Neural cell (in vitro differentiated cells): ENCODE measurements around the gene SSBP3. TPM values are rescaled to one million over a fixed set of nuclear protein-coding genes. Genes with fewer than 3 reads are reported as not detected.

Experiments
- H2AFZ ChIP-seq: fragments of 200-600, 300-800 bp; sonication (generic), shearing (Covaris generic); 2 replicates; pipeline ENCODE4 v1.6.0; 2014; ENCODE audit warnings: low read depth, mild to moderate bottlenecking, antibody characterized with exemption, low read length, moderate library complexity
- H3F3A ChIP-seq: fragments of 200-600 bp; shearing (Covaris generic); 2 replicates; pipeline ENCODE4 v1.6.1; 2016; ENCODE audit warnings: mild to moderate bottlenecking, moderate library complexity, mixed read lengths, antibody characterized with exemption, low read length; ENCODE audit not compliant: insufficient read depth, poor library complexity, severe bottlenecking
- H3K27ac ChIP-seq: fragments of 200-600, 300-800 bp; sonication (generic), shearing (Covaris generic); 2 replicates; pipeline ENCODE4 v1.5.1; 2014; ENCODE audit warnings: mild to moderate bottlenecking, low read length, moderate library complexity
- H3K27me3 ChIP-seq: fragments of 300-800, 200-600 bp; sonication (generic), shearing (Covaris generic); 2 replicates; pipeline ENCODE4 v1.6.0; 2014; ENCODE audit warnings: mild to moderate bottlenecking, low read depth, low read length, moderate library complexity; ENCODE audit not compliant: insufficient read depth
- H3K36me3 ChIP-seq: fragments of 300-800, 200-600 bp; sonication (generic), shearing (Covaris generic); 2 replicates; pipeline ENCODE4 v1.5.1; 2014; ENCODE audit warnings: mild to moderate bottlenecking, antibody characterized with exemption, low read length, moderate library complexity; ENCODE audit not compliant: insufficient read depth
- H3K4me2 ChIP-seq: fragments of 300-800, 200-600 bp; sonication (generic), shearing (Covaris generic); 2 replicates; pipeline ENCODE4 v1.6.0; 2014; ENCODE audit warnings: mild to moderate bottlenecking, low read length
- H3K4me3 ChIP-seq: fragments of 300-800, 200-600 bp; sonication (generic), shearing (Covaris generic); 2 replicates; pipeline ENCODE4 v1.5.1; 2014; ENCODE audit warnings: mild to moderate bottlenecking, low read length, moderate library complexity
- H3K79me2 ChIP-seq: fragments of 200-600 bp; shearing (Covaris generic); replicated peaks from 2 replicates; pipeline ENCODE4 v1.6.0; 2014; ENCODE audit warnings: mild to moderate bottlenecking, low read length, moderate library complexity; ENCODE audit not compliant: insufficient read depth
- H3K9ac ChIP-seq: fragments of 300-800, 200-600 bp; sonication (generic), shearing (Covaris generic); 2 replicates; pipeline ENCODE4 v1.6.1; 2016; ENCODE audit warnings: mild to moderate bottlenecking, low read length, mixed read lengths
- H3K9me2 ChIP-seq: fragments of 200-600 bp; shearing (Covaris generic); 2 replicates; pipeline ENCODE4 v1.6.1; 2016; ENCODE audit warnings: mild to moderate bottlenecking, low read length, mixed read lengths; ENCODE audit not compliant: insufficient read depth
- H3K9me3 ChIP-seq: fragments of 200-600, 300-800 bp; sonication (generic), shearing (Covaris generic); 2 replicates; pipeline ENCODE4 v1.6.1; 2016; ENCODE audit warnings: mild to moderate bottlenecking, mixed run types, low read length, moderate library complexity, mixed read lengths
- H4K20me1 ChIP-seq: fragments of 200-600 bp; shearing (Covaris generic); 2 replicates; pipeline ENCODE4 v1.6.1; 2016; ENCODE audit warnings: mild to moderate bottlenecking, mixed run types; ENCODE audit not compliant: insufficient read depth
- CTCF ChIP-seq: fragments of 450-650 bp; IDR thresholded peaks from 2 replicates; pipeline ENCODE4 v1.5.1; 2014; ENCODE audit warnings: antibody characterized with exemption, mild to moderate bottlenecking, moderate library complexity; ENCODE audit not compliant: poor library complexity, severe bottlenecking
- EP300 ChIP-seq: fragments of 450-650 bp; conservative IDR thresholded peaks from 2 replicates; pipeline ENCODE4 v1.6.1; 2014; ENCODE audit warnings: antibody characterized with exemption, mild to moderate bottlenecking, moderate library complexity; ENCODE audit not compliant: poor library complexity, severe bottlenecking
- EZH2 ChIP-seq: fragments of 200-600, 300-800 bp; shearing (Covaris generic), sonication (generic); IDR thresholded peaks from 2 replicates; pipeline ENCODE4 v1.6.1; 2014; ENCODE audit warnings: antibody characterized with exemption, low read length, borderline replicate concordance, mild to moderate bottlenecking; ENCODE audit not compliant: insufficient read depth, poor library complexity, severe bottlenecking
- MXI1 ChIP-seq: fragments of 450-650 bp; conservative IDR thresholded peaks from 2 replicates; pipeline ENCODE4 v1.6.1; 2014; ENCODE audit warnings: antibody characterized with exemption, mild to moderate bottlenecking; ENCODE audit not compliant: poor library complexity, severe bottlenecking
- POLR2AphosphoS5 ChIP-seq: IDR thresholded peaks from 2 replicates; pipeline ENCODE4 v1.6.1; 2012
- RAD21 ChIP-seq: fragments of 450-650 bp; conservative IDR thresholded peaks from 2 replicates; pipeline ENCODE4 v1.6.1; 2014; ENCODE audit warnings: antibody characterized with exemption, mild to moderate bottlenecking, moderate library complexity
- REST ChIP-seq: IDR thresholded peaks from 2 replicates; pipeline ENCODE4 v1.6.1; 2012; ENCODE audit warnings: borderline replicate concordance
- SMC3 ChIP-seq: fragments of 450-650 bp; conservative IDR thresholded peaks from 2 replicates; pipeline ENCODE4 v1.6.1; 2014; ENCODE audit warnings: antibody characterized with exemption, mild to moderate bottlenecking, moderate library complexity; ENCODE audit not compliant: poor library complexity
- TAF1 ChIP-seq: IDR thresholded peaks from 2 replicates; pipeline ENCODE4 v1.6.1; 2012; ENCODE audit warnings: low read depth
- polyA plus RNA-seq: library from polyadenylated mRNA; depleted of rRNA; stranded (reverse); fragments of >200 nt; gene quantifications from 2 replicates; pipeline ENCODE4 v1.2.3, GENCODE V29; 2014

Gene SSBP3
- polyA plus RNA-seq, 1 donor from 2014 or later = 77.4 TPM

GRCh38 chr1:54336116-54336515, 70.1 kb downstream of the SSBP3 start:
- H3K9me3 ChIP-seq = no peaks in the 10 kb centered on the region
- H3K9me2 ChIP-seq = no peaks in the 10 kb centered on the region
- no peak overlapping the region for H2AFZ ChIP-seq
- no peak overlapping the region for H3K27ac ChIP-seq
- TF ChIP-seq EZH2 (no peak), REST (no peak), CTCF (no peak), SMC3 (no peak), RAD21 (no peak), EP300 (no peak), POLR2AphosphoS5 (no peak), MXI1 (no peak), TAF1 (no peak)
- no peaks in the 10 kb centered on the region for H3K27me3 ChIP-seq
- H3K4me3 ChIP-seq = no peak overlapping the region
- no peaks in the 10 kb centered on the region for H3K36me3 ChIP-seq
- no peaks in the 10 kb centered on the region for H3F3A ChIP-seq
- peaks cover 87% of the 10 kb centered on the region for H3K79me2 ChIP-seq
- no peak overlapping the region for H3K9ac ChIP-seq
- no peak overlapping the region for H3K4me2 ChIP-seq
- peaks cover 5% of the 10 kb centered on the region for H4K20me1 ChIP-seq

GRCh38 chr1:54335755-54336108, 70.5 kb downstream of the SSBP3 start:
- no peak overlapping the region for H3K9ac ChIP-seq
- no peaks in the 10 kb centered on the region for H3K9me3 ChIP-seq
- H3K79me2 ChIP-seq = peaks cover 87% of the 10 kb centered on the region
- no peak overlapping the region for H3K4me3 ChIP-seq
- H3F3A ChIP-seq = no peaks in the 10 kb centered on the region
- H2AFZ ChIP-seq = no peak overlapping the region
- H3K27ac ChIP-seq = no peak overlapping the region
- no peak overlapping the region for H3K4me2 ChIP-seq
- H3K9me2 ChIP-seq = no peaks in the 10 kb centered on the region
- peaks cover 5% of the 10 kb centered on the region for H4K20me1 ChIP-seq
- H3K36me3 ChIP-seq = no peaks in the 10 kb centered on the region
- TF ChIP-seq EZH2 (no peak), REST (no peak), SMC3 (no peak), TAF1 (no peak), MXI1 (no peak), POLR2AphosphoS5 (no peak), CTCF (no peak), RAD21 (no peak), EP300 (no peak)
- no peaks in the 10 kb centered on the region for H3K27me3 ChIP-seq
